ENCODE data around the gene MRPL57.

GRCh38 chr13:21202767-21203531, 26.5 kb downstream of the MRPL57 start:
- TF ChIP-seq GABPA (IDR thresholded peaks at IDR 0.05 in 1 of 2, conservative IDR thresholded peaks at IDR 0.05 in 1 of 2): no peak
- TF ChIP-seq ATF3 (IDR thresholded peaks at IDR 0.05): no peak
- no peak for TF ChIP-seq MAX (IDR thresholded peaks at IDR 0.05)
- TF ChIP-seq RXRA (IDR thresholded peaks at IDR 0.05): no peak
- no peak for TF ChIP-seq CTCF (IDR thresholded peaks at IDR 0.05; ENCODE audit: low read depth, low read length, missing input control)
- TF ChIP-seq HNF4A (conservative IDR thresholded peaks at IDR 0.05): no peak
- no peak for TF ChIP-seq REST (IDR thresholded peaks at IDR 0.05)
